DOHH2 (cell line): ENCODE results near the gene BCOR.

Experiments used
- H3F3A ChIP-seq: fragments of 200-600 bp; sonication (generic), shearing (Covaris generic); 2 replicates; pipeline ENCODE4 v1.6.0; 2016; ENCODE audit warnings: antibody characterized with exemption, mild to moderate bottlenecking; ENCODE audit not compliant: control insufficient read depth, insufficient read depth
- H3K27ac ChIP-seq: fragments of 200-600 bp; sonication (generic); 2 replicates; pipeline ENCODE4 v1.5.1; 2014; ENCODE audit warnings: low read depth, mild to moderate bottlenecking, low read length, moderate library complexity
- H3K27me3 ChIP-seq: fragments of 200-600 bp; sonication (generic); 2 replicates; pipeline ENCODE4 v1.6.1; 2014; ENCODE audit warnings: mild to moderate bottlenecking, low read length, mixed read lengths; ENCODE audit not compliant: control insufficient read depth
- H3K36me3 ChIP-seq: fragments of 200-600 bp; sonication (generic); 2 replicates; pipeline ENCODE4 v1.6.1; 2014; ENCODE audit warnings: mild to moderate bottlenecking, low read length, moderate library complexity, mixed read lengths; ENCODE audit not compliant: control insufficient read depth
- H3K4me1 ChIP-seq: fragments of 200-600 bp; sonication (generic); 2 replicates; pipeline ENCODE4 v1.6.1; 2014; ENCODE audit warnings: mild to moderate bottlenecking, low read length, mixed read lengths; ENCODE audit not compliant: control insufficient read depth
- H3K4me2 ChIP-seq: fragments of 200-600 bp; sonication (generic); 2 replicates; pipeline ENCODE4 v1.6.0; 2014; ENCODE audit warnings: mild to moderate bottlenecking, low read length, moderate library complexity
- H3K4me3 ChIP-seq: fragments of 200-600 bp; sonication (generic); 2 replicates; pipeline ENCODE4 v1.5.1; 2014; ENCODE audit warnings: mild to moderate bottlenecking, low read length, mixed read lengths
- H3K79me2 ChIP-seq: fragments of 200-600 bp; sonication (generic); 2 replicates; pipeline ENCODE4 v1.6.1; 2014; ENCODE audit warnings: mild to moderate bottlenecking, low read length, mixed read lengths; ENCODE audit not compliant: control insufficient read depth
- H3K9me2 ChIP-seq: fragments of 200-600 bp; sonication (generic); replicated peaks from 2 replicates; pipeline ENCODE4 v1.6.1; 2014; ENCODE audit warnings: mild to moderate bottlenecking, low read length, mixed read lengths; ENCODE audit not compliant: control insufficient read depth
- H3K9me3 ChIP-seq: fragments of 200-600 bp; sonication (generic); 2 replicates; pipeline ENCODE4 v1.6.1; 2014; ENCODE audit warnings: antibody characterized with exemption, low read length, mixed read lengths; ENCODE audit not compliant: control insufficient read depth, insufficient read depth
- H4K20me1 ChIP-seq: fragments of 200-600 bp; sonication (generic); 2 replicates; pipeline ENCODE4 v1.6.0; 2014; ENCODE audit warnings: low read depth, mild to moderate bottlenecking, antibody characterized with exemption, low read length, moderate library complexity; ENCODE audit not compliant: control insufficient read depth, insufficient read depth
- EZH2phosphoT487 ChIP-seq: fragments of 200-600 bp; sonication (generic); IDR thresholded peaks from 2 replicates; pipeline ENCODE4 v1.6.1; 2017; ENCODE audit warnings: borderline replicate concordance, mild to moderate bottlenecking, antibody characterized with exemption, low read length, moderate library complexity, mixed read lengths
- TF ChIP-seq, protein P1 (sequence below): fragments of 200-600 bp; sonication (generic); IDR thresholded peaks from one replicate; pipeline ENCODE4 v1.5.1; 2014; ENCODE audit warnings: antibody characterized with exemption, mild to moderate bottlenecking, low read depth, low read length; ENCODE audit not compliant: poor library complexity, severe bottlenecking

The BCOR gene

DNA sequence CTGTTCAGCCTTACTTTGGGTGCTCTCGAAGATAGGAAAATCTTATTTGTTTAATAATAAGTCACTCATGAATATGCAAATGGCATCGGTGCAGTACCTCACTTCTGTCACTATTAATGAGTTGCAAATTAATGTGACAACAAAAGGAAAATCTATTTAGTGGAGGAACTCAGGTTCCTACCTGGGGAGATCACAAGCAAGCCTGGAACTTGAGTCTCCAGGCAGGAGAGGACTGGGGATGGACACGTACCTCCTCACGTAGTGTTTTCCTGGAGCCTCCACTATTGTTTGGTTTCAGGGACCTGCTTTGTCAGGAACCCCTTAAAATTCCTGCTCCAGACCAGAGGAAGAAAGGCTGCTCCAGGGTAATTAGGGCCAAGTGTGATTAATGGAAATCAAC is 82.1 kb downstream of the BCOR start:
- Histone ChIP-seq H3K9me2 (no peaks in the 10 kb centered on the region), H3K27me3 (peaks cover 32% of the 10 kb centered on the region), H3K79me2 (no peaks in the 10 kb centered on the region), H3K27ac (no peak overlapping the region), H3F3A (no peaks in the 10 kb centered on the region), H3K4me3 (no peak overlapping the region), H3K9me3 (no peaks in the 10 kb centered on the region), H3K36me3 (no peaks in the 10 kb centered on the region), H3K4me2 (no peak overlapping the region), H3K4me1 (peaks cover 18% of the 10 kb centered on the region), H4K20me1 (no peaks in the 10 kb centered on the region)
- TF ChIP-seq EZH2phosphoT487 = no peak
- TF ChIP-seq, protein P1, sequence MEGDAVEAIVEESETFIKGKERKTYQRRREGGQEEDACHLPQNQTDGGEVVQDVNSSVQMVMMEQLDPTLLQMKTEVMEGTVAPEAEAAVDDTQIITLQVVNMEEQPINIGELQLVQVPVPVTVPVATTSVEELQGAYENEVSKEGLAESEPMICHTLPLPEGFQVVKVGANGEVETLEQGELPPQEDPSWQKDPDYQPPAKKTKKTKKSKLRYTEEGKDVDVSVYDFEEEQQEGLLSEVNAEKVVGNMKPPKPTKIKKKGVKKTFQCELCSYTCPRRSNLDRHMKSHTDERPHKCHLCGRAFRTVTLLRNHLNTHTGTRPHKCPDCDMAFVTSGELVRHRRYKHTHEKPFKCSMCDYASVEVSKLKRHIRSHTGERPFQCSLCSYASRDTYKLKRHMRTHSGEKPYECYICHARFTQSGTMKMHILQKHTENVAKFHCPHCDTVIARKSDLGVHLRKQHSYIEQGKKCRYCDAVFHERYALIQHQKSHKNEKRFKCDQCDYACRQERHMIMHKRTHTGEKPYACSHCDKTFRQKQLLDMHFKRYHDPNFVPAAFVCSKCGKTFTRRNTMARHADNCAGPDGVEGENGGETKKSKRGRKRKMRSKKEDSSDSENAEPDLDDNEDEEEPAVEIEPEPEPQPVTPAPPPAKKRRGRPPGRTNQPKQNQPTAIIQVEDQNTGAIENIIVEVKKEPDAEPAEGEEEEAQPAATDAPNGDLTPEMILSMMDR = no peak

DNA sequence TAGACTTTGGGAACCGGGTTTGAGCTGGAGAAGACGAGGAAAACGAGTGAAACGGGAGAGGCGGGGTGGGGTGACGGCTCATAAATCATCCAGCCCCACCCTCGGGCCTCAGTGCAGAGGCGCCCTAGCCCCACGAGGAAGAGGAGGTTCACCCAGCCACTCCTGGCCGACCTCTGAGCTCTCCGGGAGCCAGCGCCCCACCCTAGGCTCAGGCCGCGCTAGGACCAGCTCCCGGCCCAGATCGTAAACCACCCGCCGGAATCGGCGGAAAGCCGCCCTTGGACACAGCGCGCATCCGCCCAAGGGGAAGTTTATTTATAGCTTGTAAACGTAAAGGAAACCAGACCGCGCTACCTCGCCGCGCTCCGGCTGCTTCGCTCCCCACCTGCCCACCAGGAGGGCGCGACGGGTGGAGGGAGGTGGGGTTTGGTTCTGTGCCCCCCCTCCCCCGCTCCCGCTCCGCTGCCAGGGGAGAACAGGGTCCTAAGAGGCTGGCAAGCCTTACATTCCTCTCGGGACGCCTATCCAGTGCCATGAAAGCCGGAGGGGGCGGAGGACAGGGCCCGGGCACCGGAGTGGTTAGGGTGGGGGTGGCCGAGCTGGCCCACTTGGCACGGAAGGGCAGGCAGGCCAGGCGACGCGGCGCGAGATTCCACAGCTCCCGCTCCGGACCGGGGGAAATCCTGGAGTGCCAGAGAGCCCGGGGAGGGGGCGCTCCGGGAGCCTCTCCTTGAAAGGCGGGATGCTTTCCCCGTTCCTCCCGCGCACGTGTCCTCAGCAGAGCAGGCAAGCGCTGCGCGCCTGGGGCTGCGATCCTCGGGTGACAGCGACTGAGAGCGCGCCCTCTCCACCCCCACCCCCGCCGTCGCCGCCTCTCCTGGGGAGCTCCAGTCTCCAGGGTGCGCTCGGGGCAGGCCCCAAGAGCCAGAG is 84.2 kb downstream of the BCOR start:
- no peaks in the 10 kb centered on the region for H3K36me3 ChIP-seq
- TF ChIP-seq EZH2phosphoT487 = no peak
- TF ChIP-seq, protein P1 = no peak
- no peaks in the 10 kb centered on the region for H3F3A ChIP-seq
- H4K20me1 ChIP-seq = no peaks in the 10 kb centered on the region
- H3K9me3 ChIP-seq = no peaks in the 10 kb centered on the region
- H3K4me3 ChIP-seq = peak overlapping the region; percentile 68
- peaks cover 53% of the 10 kb centered on the region for H3K27me3 ChIP-seq
- 0 out of 2 replicates have a peak overlapping the region, but pooled peaks have one; percentile 9 for H3K27ac ChIP-seq
- peaks cover 22% of the 10 kb centered on the region for H3K4me1 ChIP-seq
- H3K79me2 ChIP-seq = no peaks in the 10 kb centered on the region
- peak overlapping the region; percentile 80 for H3K4me2 ChIP-seq
- no peaks in the 10 kb centered on the region for H3K9me2 ChIP-seq

DNA sequence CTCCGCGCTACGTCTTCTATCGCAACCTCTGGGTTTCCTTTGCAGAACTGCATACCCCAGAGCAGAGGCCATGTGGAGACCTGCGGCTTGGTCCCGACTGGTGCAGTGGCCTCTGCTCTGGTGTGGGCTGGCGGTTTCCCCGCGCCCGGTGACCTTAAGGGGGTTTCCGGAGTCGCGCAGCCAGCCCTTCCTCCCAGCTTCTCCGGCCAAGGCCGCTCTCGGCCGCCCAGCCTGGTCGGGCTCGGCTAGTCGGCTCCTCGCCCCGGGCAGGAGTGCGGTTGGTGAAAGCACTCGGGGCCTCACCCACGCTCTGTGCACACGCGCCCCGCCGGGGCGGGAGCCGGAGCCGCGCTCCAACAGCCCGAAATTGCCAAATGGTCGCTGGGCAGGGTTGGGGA is 84.9 kb downstream of the BCOR start:
- Histone ChIP-seq H3K4me1 (peaks cover 22% of the 10 kb centered on the region), H3K79me2 (no peaks in the 10 kb centered on the region), H3F3A (no peaks in the 10 kb centered on the region), H3K27me3 (peaks cover 57% of the 10 kb centered on the region), H3K4me3 (peak overlapping the region; percentile 68), H3K36me3 (no peaks in the 10 kb centered on the region), H3K27ac (no peak overlapping the region), H3K9me2 (no peaks in the 10 kb centered on the region), H4K20me1 (no peaks in the 10 kb centered on the region), H3K4me2 (peak overlapping the region; percentile 80), H3K9me3 (no peaks in the 10 kb centered on the region)
- TF ChIP-seq EZH2phosphoT487 = no peak
- TF ChIP-seq, protein P1 = no peak
